ENCODE measurements around the gene ITSN1. TPM values are rescaled to one million over a fixed set of nuclear protein-coding genes. Genes with fewer than 3 reads are reported as not detected.
A peak's percentile ranks its signal among the peaks of the same experiment; 100 is the strongest.

ITSN1 gene
- total RNA-seq, 1 experiment from 2014 or later, result 42.6 TPM

- no TSS peak for BruUV-seq (replicated peaks)
- CTCF ChIA-PET, result interaction anchor here (1.0 kb wide), 1 partner anchor 127 kb away, joined by 3 read pairs; no protein-coding TSS in a partner anchor
- Mint-ChIP-seq H3K36me3 (ENCODE audit: insufficient read depth, unreplicated experiment) (no peaks in the 10 kb centered on the region), H3K9me3 (ENCODE audit: unreplicated experiment) (no peaks in the 10 kb centered on the region), H3K4me1 (ENCODE audit: insufficient read depth, unreplicated experiment) (peaks cover 39% of the 10 kb centered on the region), H3K4me3 (ENCODE audit: unreplicated experiment) (peak overlapping the region; percentile 55), H3K27me3 (ENCODE audit: insufficient read depth, unreplicated experiment) (no peaks in the 10 kb centered on the region), H3K27ac (ENCODE audit: low read depth, unreplicated experiment) (peak overlapping the region; percentile 92)
- DNase-seq (ENCODE audit: unreplicated experiment), result peak; percentile 90
- intact Hi-C loops (cut with micrococcal nuclease), result no loop called here
- TF ChIP-seq CTCF (IDR thresholded peaks at IDR 0.05; ENCODE audit: unreplicated experiment), result no peak
- POLR2A ChIA-PET, result interaction anchor here (0.6 to 4.9 kb wide), 12 partner anchors 17 to 232 kb away, joined by 3 to 42 read pairs (median 6); partner anchors contain the start of genes ATP5PO and CRYZL1
Observed at GRCh38 chr21:33682992-33683627, 40.8 kb downstream of the ITSN1 start.

GRCh38 chr21:33684068-33684467, 41.8 kb downstream of the ITSN1 start:
- peak overlapping the region; percentile 92 for H3K27ac Mint-ChIP-seq (ENCODE audit: low read depth, unreplicated experiment)
- ChIA-PET POLR2A (interaction anchor here (1.0 to 4.9 kb wide), 13 partner anchors 8 to 231 kb away, joined by 3 to 42 read pairs (median 7); partner anchors contain the start of genes ATP5PO, CRYZL1 and ITSN1), CTCF (interaction anchor here (0.8 to 1.0 kb wide), 2 partner anchors 79 to 126 kb away, joined by 3 to 4 read pairs; no protein-coding TSS in a partner anchor)
- no peak for DNase-seq (ENCODE audit: unreplicated experiment)
- H3K4me3 Mint-ChIP-seq (ENCODE audit: unreplicated experiment), result peak overlapping the region; percentile 55
- H3K36me3 Mint-ChIP-seq (ENCODE audit: insufficient read depth, unreplicated experiment), result no peaks in the 10 kb centered on the region
- no TSS peak for BruUV-seq (replicated peaks)
- H3K27me3 Mint-ChIP-seq (ENCODE audit: insufficient read depth, unreplicated experiment), result no peaks in the 10 kb centered on the region
- H3K4me1 Mint-ChIP-seq (ENCODE audit: insufficient read depth, unreplicated experiment), result peaks cover 44% of the 10 kb centered on the region
- H3K9me3 Mint-ChIP-seq (ENCODE audit: unreplicated experiment), result no peaks in the 10 kb centered on the region
- intact Hi-C loops (cut with micrococcal nuclease), result loop anchor here (2.0 kb wide), 1 partner anchor 39 kb away; no protein-coding TSS in a partner anchor
- TF ChIP-seq CTCF (IDR thresholded peaks at IDR 0.05; ENCODE audit: unreplicated experiment), result no peak

GRCh38 chr21:33684923-33685560, 42.7 kb downstream of the ITSN1 start:
- TF ChIP-seq CTCF (IDR thresholded peaks at IDR 0.05; ENCODE audit: unreplicated experiment), result no peak
- H3K36me3 Mint-ChIP-seq (ENCODE audit: insufficient read depth, unreplicated experiment), result no peaks in the 10 kb centered on the region
- H3K4me3 Mint-ChIP-seq (ENCODE audit: unreplicated experiment), result no peak overlapping the region
- H3K27ac Mint-ChIP-seq (ENCODE audit: low read depth, unreplicated experiment), result peak overlapping the region; percentile 92
- H3K9me3 Mint-ChIP-seq (ENCODE audit: unreplicated experiment), result no peaks in the 10 kb centered on the region
- intact Hi-C loops (cut with micrococcal nuclease), result loop anchor here (2.0 kb wide), 1 partner anchor 40 kb away; no protein-coding TSS in a partner anchor
- no peak for DNase-seq (ENCODE audit: unreplicated experiment)
- ChIA-PET CTCF (interaction anchor here (0.6 to 0.8 kb wide), 3 partner anchors 78 to 129 kb away, joined by 3 to 4 read pairs (median 3); no protein-coding TSS in a partner anchor), POLR2A (interaction anchor here (0.9 to 4.9 kb wide), 17 partner anchors 7 to 230 kb away, joined by 3 to 42 read pairs (median 7); partner anchors contain the start of genes ATP5PO, CRYZL1 and ITSN1)
- BruUV-seq (replicated peaks), result no TSS peak
- peaks cover 40% of the 10 kb centered on the region for H3K4me1 Mint-ChIP-seq (ENCODE audit: insufficient read depth, unreplicated experiment)
- no peaks in the 10 kb centered on the region for H3K27me3 Mint-ChIP-seq (ENCODE audit: insufficient read depth, unreplicated experiment)

Data from MCF 10A (cell line).